HuH-7.5 (cell line): ENCODE data around the gene GAREM1.
"Not testable (repeated sequence)": the region's sequence is repeated elsewhere in the genome, so short reads cannot be mapped to it uniquely, and the experiment has no call there.

ENCODE experiments used
- DNase-seq: peaks from one replicate; pipeline ENCODE4 v3.0.0; 2011; ENCODE audit warnings: low spot score

GAREM1 gene

DNA sequence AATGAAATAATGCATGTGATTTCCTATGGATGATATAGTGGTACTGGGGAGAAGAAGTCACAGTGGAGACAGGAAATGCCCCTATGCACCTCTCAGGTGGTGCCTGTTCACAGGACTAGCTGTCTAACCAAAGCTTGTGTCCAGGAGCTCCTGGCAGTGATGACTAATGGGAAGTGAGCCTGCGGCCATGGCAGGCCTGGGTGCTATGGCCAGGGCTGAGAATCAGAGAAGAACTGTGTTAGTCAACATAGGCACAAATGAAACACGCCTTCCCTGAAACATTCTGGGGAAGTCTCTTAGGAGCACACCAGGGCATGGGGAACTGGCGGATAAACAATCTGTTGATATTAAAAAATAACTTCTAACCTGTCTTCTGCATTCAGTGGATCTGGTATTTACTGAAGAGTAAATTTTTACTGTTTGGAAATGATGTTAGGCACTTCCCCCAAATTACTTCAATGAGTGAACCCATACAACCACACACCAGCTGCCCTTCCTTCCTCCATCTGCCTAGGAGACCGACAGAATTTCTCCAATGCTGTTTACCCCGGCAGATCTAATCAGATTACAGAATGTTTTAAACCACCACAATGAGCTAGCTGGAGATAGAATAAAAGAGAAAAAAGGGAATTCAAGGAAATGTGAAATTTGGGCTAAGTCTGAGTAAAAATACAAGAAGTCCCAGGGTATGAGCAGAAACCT, 213.4 kb downstream of the GAREM1 start:
- DNase-seq: no peak

DNA sequence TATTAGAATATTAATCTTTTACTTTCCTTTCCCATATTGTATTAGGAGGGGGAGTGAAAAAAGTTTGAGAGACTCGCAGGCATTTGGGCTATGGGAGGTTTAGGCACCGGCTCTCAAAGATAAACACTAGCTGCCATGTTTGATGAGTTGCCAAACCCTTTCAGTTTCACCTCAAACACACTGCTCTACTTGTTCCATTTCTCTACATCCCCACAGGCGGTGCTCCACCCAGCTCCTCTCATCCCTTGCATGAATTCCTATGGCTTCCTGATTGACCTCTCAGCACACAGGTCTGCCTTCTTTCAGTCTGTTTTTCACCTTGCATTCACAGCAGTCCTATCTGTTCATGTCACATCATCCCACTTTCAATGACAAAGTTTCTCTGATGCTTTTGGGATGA, 215.1 kb downstream of the GAREM1 start:
- no peak for DNase-seq

DNA sequence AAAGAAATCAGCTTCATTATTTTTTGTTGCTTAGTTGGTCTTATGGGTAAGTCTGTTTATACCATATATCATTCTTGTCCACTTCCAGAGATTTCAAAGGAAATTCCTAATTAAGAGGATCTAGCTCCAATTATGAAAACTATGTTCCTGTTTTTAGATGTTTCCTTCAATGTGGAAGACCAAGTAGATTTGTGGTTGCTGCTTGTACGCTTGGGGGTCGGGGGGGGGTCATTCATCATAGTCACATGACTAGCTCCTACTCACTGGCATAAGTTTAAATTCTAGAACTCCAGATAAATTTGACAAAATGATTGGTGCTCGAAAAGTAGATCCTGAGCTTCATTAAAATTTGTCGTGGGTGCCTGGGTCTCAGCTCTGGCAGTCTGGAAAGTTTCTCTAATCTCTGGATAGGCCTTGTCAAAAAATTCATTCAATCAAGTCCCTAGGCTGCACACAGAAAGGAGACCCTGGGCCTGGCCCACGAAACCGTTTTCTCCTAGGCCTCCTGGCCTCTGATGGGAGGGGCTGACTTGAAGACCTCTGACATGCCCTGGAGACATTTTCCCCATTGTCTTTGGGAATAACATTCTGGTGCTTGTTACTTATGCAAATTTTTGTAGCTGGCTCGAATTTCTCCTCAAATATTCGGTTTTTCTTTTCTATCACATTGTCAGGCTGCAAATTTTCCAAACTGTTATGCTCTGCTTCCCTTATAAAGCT, 218.4 kb downstream of the GAREM1 start:
- DNase-seq: no peak

DNA sequence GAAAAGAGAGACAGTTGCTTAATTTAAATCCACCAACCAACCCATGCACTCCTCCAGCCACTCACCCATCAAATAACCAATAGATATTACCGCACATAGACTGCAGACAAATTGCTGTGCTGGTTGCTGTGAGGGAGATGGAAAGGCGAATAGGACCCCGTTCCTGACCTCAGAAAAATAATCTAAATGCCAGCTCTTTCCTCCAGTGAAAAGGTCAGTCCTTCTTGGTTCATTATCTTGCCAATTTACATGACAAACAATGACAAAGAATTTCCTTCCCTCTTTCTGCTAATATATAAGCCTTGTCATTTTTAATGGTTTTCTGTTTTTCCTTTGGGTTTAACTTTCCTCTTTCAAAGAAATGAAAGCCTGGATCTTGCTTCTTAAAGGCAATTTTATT, 219.2 kb downstream of the GAREM1 start:
- DNase-seq: no peak

DNA sequence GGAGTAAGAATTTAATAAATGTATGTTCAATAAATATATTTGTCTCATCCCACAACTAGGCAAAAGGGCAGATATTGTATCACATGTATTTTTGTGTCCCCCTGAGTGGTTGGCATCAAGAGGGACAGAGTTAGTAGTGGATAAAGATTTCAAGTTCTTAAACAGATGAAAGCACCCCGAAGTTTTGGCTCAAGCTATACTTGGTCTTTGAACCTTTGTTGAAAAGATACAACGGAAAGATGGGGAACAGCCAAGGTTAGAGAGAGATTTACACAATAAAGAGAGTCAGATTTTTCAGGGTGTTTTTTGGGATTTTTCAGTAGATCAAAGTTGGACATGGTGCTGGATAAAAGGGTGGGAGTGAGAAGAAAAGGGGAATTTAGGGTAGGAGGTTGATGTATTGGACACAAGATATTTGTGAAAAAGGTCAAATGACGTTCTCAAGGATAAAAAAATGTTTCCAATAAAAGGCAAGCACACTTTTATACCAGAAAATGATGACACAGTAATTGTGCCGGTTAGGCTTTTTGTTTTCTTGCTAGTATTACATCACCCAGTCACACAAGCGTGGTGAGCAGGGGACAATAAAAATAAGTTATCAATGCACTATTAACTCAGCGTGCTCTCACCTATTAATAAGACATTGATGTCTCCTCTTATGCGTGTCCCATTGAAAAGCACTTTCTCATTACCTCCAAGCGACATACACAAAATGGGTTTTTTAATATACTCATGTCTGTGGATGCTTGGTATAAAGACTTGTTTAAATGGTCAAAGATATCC, 221.3 kb downstream of the GAREM1 start:
- no peak for DNase-seq

DNA sequence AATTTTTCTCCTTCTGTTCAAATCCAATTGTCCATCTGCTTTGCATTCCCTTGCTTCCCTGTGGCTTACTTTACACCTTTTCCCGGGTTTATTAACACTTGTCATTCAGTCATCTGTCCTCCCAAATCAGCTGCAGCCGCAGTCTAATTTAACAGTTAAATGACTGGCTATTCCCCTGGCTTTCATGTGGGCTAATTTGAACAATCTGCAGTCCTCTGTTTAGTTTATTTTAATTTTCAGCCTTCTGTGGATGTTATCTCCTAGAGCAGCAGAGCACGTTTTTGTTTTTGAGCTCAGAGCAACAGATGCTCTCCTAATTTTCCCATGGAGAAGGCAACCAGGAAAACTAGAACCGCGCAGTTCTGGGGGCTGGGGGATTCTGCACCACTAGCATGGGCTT, 225.8 kb downstream of the GAREM1 start:
- no peak for DNase-seq

DNA sequence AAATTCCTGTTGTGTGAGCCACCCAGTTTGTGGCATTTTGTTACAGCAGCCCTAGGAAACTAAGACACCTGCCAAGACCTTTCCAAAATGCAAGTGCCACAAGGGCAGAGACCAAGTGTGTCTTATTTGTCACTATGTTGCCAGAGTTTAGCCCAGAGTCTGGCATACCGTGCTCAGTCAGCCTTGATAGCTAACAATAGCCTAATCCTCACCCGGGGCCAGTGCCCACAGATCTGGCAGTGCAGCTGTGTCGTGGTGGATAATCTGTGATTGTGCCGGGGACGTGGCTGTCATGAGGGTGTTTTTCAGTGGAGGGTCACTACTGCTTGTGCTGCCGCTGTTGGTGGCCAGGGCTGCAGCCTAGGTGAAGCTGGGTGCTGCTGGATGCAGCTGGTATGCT, 227.3 kb downstream of the GAREM1 start:
- DNase-seq: no peak

DNA sequence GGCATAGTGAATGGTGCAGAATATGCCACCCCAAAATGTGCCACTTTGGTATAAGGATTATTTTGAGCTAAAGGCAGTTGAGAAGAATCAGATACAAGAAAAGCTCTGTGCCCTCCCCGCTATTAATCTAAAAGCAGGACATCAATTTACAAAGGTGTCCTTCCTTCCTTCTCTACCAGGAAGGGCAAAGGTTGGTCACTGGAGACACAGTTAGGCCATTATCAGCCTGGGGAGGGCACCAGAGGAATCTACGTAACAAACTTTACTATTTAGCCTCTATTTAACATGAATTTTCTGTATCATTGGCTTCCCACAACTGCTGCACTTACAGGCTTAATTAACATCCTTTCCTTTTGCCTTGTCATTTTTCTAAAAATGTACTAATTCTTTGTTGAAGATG, 228.3 kb downstream of the GAREM1 start:
- DNase-seq: no peak

DNA sequence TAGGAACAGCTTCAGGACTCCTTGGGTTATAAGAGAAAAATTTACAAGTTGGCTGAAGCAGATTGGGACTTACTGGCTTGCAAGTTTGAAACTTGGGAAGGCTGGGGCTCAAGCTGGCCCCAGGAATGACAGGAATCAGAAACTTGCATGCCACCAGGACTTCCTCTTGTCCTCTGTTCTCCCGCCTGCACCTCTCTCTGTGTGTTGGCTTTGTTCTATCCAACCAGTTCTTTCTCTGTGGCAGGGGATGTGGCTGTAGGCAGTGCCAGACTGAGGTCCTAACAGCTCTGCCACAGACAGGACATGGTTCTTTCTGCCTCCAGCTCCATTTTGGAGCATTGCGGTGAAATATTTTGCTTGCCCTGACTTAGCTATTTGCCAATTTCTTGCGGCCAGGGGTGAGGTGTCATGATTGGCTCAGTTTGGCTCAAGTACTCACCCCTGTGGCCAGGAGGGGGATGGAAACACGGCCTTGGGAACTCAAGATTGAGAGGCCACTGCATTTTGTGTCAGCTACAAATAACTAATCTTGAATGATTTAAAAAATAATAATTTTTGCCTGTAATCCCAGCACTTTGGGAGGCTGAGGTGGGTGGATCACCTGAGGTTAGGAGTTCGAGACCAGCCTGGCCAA, 231.9 kb downstream of the GAREM1 start:
- no peak for DNase-seq

DNA sequence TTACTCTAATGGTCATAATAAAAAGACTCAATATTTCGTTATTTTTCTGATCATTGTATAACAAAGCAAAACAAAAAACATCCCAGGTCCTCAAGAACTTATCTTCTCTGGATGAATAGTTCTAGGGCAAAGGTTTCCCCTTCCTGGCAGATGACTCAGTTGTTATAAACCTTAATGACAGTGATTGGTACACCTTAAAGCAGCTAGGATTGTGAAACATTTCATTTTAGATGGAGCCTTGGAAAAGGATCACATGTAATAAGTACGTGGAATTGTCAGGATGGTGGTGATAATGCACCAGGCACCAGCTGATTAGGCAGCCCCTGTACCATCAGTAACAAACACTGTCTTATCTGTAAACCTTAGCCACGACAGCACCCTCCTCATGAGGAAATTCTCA, 233.6 kb downstream of the GAREM1 start:
- DNase-seq: no peak

DNA sequence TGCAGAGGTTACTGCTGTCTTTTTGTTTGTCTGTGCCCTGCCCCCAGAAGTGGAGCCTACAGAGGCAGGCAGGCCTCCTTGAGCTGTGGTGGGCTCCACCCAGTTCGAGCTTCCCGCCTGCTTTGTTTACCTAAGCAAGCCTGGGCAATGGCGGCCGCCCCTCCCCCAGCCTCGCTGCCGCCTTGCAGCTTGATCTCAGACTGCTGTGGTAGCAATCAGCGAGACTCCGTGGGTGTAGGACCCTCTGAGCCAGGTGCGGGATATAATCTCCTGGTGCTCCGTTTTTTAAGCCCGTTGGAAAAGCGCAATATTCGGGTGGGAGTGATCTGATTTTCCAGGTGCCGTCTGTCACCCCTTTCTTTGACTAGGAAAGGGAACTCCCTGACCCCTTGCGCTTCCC, 237.3 kb downstream of the GAREM1 start:
- DNase-seq: not testable (repeated sequence)

DNA sequence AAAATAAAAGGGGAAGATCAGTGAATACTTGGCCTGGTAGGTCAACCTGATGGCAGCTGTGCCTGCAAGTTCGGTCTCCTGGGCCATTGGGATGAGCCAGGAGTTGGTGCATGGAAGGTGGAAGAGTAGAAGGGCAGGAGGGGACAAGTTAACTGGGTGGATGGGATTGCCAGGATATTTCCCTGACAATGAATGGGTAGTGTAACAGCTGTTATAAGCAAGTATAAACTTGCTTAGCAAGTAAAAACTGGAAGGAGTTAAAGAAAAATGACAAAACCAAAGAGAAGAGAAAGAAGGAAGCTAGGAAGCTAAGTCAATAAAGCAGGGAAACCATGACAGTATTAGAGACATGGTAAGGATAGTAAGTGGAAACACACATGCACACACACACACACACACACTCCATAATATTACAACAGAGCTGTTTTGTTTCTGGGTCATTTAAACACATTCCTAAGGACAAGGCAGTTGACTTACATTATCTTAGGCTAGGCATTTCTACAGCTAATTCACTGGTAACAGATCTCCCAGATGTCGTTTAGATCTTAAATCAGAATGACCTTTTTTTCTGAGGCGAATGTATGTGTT, 251.2 kb downstream of the GAREM1 start:
- no peak for DNase-seq

DNA sequence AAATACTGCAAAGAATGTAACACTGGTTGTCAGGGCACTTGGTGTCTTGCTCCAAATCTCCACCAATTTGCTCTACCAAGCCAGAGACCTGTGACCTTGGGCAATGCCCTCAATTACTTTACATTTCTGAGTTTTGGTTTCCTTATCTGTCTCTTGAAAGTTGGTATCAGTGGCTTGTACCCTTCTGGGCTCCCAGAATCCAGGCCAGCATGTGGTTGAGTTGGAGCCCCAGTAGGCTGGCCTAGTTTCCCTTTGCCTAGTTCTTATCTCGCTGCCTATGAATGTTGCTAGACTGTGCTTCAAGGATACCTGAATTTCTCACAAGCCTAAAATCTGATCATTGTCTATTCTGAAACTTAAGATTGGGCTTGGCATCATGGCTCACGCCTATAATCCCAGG, 254.3 kb downstream of the GAREM1 start:
- no peak for DNase-seq

DNA sequence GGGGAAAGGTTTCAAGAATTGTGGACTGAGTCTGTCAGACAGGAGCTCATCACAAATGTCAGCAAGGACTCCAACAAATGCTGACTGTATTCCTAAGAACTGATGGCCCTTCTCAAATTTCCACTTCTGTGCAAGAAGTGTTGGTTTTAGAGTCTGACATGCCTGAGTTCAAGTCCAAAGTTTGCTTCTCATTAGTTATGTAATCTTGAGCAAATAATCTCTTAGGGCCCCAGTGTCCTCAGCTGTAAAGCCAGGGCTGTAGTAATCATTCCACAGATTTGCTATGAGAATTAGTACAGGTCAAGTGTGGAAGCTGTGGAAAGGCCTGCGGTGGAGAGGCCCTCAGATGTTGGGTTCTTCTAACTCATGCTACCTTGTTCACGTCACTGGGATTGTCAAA, 257.0 kb downstream of the GAREM1 start:
- DNase-seq: peak; percentile 10
